HG02763 (cell line): Measurements from ENCODE around the gene CEMP1.

Source experiments
- ATAC-seq: cut with Tn5 transposase; IDR thresholded peaks from one replicate; pipeline ENCODE4 v1.9.1; 2021; ENCODE audit warnings: mild to moderate bottlenecking, moderate library complexity; ENCODE audit not compliant: unreplicated experiment

Gene CEMP1

GRCh38 chr16:2505695-2506094 is 25.5 kb downstream of the CEMP1 start:
- no peak for ATAC-seq

DNA sequence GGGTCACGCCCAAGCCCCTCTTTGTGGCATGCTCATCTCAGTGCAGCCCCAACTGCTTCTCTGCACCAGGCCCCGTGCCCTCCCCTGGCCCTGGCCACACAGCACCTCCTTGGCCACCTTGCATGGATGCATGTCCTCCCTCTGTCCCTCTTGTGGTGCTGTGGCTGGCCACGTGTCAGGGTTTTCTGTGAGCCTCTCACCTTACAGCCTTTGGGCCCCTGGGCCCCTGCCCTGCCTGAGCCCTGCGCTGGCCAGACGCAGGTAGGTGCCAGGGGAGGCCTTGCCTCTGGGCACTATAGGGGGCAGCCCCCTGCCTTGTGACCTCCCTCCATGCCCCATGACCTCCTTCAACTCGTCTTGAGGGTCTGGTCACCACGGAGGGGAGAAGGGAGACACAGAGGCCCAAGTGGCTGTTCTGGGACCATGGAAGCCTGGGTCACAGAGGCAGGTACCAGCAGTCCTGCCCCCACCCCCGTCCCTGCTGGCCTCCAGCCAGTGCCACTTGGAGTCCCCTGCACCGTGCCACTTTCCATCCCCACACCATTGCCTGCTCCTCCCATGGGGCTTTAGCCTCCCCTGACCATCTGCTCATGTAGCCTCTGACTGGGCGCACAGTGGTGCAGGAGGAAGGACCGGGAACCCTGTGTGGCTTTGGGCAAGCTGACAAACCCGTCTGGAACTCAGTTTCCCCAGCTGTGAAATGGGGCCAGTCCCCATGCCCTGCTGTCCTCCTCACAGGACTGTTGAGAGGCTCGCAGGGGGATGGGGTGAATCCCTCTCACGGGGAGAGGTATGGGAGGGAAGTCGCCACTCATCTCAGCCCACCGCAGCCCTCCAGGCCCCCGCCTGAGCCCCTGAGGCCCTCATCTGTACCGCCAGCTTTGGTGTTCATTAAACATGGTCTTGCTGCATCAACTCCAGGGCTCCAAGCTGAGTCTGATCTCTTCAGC is 29.0 kb downstream of the CEMP1 start:
- no peak for ATAC-seq

GRCh38 chr16:2500918-2501750 is 30.1 kb downstream of the CEMP1 start:
- peak; percentile 63 for ATAC-seq

- ATAC-seq = no peak
Measured at GRCh38 chr16:2500430-2500917, 30.7 kb downstream of the CEMP1 start.

DNA sequence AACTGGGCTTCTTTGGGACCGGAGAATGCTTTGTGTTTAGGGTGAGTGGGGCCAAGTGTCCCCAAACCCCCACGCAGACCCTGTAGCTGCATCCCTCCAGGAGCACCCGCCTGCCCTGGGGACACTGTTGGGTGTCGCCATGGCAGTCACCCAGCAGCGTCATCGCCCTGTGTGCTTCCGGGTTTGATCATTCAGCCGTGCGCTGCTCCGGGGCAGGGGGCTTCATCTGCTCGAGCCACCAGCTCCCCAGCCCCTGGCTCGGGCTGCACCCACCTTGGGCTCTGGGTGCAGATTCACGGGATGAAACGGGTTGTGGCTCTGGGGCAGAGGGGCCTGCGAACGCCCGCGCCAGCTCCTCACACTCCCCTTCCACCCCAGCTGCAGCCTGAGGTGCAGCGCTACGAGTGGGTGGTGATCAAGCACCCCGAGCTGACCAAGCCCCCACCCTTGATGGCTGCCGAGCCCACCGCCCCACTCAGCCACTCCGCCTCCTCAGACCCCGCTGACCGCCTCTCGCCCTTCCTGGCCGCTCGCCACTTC is 31.2 kb downstream of the CEMP1 start:
- no peak for ATAC-seq

GRCh38 chr16:2499454-2499853 is 31.8 kb downstream of the CEMP1 start:
- no peak for ATAC-seq

GRCh38 chr16:2498531-2499253 is 32.5 kb downstream of the CEMP1 start:
- no peak for ATAC-seq

DNA sequence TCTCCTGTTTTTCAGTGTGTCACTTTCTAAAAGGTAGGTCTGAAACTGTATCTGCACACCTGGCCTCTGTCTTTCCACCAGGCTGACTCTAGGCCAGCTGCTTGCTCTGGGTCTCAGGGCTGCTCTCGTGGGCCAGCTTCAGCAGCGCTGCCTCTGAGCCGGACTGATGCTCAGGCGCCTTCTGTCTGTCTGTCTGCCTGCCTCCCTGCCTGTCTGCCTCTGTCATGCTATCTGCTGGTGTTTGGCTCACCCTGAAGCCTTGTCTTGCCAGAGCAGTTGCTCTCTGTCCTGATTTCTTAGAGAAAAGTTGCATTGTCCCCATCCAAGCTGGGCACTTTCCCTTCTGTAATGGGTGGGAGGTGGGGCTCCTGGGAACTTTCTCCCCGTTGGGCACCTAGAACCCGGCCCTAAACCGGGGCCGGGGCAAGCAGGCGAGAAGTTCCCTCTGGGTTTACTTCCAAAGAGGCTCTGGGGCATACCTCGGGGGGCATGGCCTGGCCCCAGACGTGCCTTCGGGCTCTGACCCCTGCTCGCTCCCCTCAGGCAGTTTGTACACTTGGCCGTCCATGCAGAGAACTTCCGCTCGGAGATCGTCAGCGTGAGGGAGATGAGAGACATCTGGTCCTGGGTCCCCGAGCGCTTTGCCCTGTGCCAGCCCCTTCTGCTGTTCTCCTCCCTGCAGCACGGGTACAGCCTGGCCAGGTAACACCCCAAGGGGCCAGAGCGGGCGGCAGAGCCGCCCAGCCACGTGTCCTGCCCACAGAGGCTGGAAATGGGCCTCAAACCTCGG is 33.3 kb downstream of the CEMP1 start:
- ATAC-seq = no peak

GRCh38 chr16:2497116-2497630 is 34.0 kb downstream of the CEMP1 start:
- no peak for ATAC-seq

- ATAC-seq = no peak
Measured at GRCh38 chr16:2496223-2497115, 34.7 kb downstream of the CEMP1 start.

GRCh38 chr16:2495041-2495440 is 36.2 kb downstream of the CEMP1 start:
- ATAC-seq = no peak

DNA sequence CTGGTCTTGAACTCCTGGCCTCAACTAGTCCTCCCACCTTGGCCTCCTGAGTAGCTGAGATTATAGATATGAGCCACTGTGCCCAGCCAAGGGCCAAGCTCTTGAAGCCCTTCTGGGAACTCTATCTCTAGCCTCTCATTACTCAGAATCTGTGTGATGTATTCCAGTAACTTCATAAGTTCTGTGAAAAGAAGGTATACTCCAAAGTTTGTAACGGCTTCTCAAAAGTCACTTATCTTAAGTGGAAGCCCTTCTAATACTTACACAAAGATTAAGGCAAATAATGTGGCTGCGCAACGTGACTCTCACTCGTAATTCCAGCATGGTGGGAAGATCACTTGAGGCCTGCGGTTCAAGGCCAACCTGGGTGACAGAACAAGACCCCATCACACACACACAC is 36.6 kb downstream of the CEMP1 start:
- ATAC-seq = no peak

DNA sequence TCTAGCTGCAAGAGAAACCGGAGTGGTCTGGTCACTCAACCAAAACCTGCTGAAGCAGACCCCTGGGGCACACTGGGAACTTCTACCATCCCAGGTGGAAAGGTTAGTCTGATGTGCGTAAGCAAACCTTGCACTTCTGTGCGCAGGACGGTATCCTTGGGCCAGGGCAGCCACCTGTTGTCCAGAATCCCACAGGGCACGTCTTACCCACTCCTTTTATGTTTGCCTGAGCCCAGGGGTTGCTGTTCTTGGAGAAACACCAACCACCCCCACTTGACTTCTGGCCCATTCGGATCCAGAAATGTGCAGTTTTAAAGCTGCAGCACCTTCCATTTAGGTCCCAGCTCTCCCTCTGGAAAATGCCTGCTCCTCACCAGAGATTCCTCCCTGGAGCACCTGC is 37.6 kb downstream of the CEMP1 start:
- ATAC-seq = no peak

GRCh38 chr16:2492292-2492691 is 38.9 kb downstream of the CEMP1 start:
- ATAC-seq = no peak

- ATAC-seq = no peak
Measured at GRCh38 chr16:2490190-2491105, 40.8 kb downstream of the CEMP1 start.

DNA sequence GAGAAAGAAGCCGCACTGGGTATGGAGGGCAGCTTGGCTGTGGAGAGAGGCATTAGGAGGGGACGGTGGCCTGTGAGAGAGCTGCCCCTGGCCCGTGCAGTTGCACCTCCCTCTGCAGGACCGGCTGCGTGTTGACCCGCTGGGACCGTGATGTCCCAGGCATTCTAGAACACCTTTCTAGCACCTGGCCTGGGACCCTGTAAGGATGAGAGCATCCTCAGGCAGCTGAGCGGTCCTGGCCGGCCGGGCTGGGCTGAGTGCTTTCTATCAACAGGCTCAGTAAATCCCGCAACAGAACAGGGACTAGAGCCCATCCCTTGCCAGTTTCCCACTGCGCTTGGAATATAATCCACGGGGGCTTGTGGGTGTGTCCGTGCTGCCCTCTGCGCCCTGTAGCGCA is 41.6 kb downstream of the CEMP1 start:
- no peak for ATAC-seq

DNA sequence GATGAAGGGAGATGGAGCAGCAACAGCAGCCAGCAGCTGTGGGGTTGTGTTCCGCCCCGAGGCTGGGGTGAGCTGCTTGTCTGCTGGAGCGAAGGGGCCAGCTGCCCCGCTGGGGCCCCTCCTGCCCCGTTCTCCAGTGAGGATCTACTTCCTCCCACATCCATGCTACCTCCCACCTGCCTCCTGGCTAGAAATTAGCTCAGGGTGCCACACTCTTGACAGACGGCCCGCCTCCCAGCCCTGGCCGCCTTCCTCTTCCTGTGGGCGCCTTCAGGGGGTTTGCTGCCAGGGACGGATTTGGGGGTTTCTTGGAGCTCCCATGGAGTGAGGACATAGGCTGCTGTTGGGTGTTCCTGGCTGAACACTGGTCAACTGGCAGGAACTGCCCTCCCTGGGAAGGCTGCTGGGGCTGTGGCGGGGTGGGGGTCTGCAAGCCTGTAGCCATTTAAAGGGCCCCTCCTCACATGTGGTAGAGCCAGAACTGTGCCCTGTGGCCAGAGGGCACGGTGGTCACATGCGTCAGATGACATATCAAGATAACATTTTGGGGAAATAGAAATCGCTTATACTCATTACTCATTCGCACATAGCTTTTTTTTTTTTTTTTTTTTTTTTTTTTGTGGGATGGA is 43.2 kb downstream of the CEMP1 start:
- ATAC-seq = no peak
